Activated CD8-positive, alpha-beta memory T cell treated with anti-CD3 and anti-CD28 coated beads for 4 hours (primary cell): ENCODE results near the gene TPI1.

ENCODE experiments used
- DNase-seq, 2 donors: peaks; one replicate each; pipeline ENCODE4 v3.0.0-alpha.2; 2020; ENCODE audit warnings: low read depth in 2 of 2

Gene TPI1

DNA sequence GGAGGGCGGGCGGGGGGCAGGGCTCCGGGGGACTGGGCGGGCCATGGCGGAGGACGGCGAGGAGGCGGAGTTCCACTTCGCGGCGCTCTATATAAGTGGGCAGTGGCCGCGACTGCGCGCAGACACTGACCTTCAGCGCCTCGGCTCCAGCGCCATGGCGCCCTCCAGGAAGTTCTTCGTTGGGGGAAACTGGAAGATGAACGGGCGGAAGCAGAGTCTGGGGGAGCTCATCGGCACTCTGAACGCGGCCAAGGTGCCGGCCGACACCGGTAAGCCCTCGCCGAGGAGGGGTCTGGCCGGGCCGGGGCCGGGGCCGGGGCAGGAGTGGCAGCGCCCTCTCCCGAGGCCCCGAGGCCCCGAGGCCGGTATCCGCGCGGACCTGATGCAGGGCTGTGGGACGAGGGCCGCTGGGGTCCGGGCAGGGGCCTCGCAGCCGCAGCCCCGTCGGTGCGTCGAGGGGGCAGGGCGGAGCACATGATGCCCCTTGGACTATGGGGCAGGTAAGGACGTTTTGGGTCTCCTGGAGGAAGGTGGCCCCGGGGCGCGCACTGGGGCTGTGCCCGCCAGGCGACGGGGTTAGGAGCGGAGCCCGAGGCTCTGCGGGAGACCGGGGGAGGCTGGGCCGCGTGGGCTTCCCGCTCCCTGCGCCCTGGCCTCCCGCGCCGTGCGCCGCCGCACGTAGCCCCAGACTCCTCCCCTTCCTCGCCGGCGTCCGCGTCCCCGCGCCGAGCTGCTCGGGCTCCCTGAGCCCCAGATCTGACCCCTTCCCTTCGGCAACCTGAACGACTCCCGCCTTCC is at the start of gene TPI1:
TPI1 (plus strand) TSS at position 119 of the 798 bp plus-strand sequence; CDS start at position 155, 36 bp downstream.
- peak; percentile 53 to 59 for DNase-seq

DNA sequence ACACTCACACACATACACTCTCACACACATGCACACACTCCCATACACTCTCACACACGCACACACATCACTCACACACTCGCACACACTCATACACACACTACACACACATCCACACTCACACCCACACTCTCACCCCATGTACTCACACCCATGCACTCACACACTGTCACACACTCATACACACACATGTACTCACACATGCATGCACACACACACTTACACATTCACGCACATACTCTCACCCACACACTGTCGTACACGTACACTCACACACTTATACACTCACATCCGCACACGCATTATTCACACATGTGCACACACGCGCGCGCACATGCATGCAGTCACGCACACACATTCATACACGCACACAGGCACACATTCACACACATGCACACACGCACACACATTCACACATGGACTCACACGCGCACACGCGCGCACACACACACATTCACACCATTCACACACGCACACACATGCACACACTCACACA is 49.6 kb upstream of the TPI1 start:
- no peak for DNase-seq

DNA sequence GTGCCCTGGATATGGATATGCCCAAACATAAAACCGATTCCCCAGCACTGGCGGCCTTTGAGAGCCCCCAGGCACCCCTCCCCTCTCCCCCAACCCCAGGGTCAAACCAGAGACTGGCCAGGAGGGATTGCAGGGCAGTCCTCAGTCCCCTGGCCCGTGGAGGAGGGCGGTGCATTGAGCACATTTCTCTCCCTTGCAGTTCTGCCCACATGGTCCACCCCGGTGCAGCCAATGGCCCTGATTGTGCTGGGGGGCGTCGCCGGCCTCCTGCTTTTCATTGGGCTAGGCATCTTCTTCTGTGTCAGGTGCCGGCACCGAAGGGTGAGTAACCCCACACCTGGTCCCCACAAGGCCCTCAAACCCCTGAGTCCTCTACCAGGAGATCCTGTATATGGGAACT is 49.1 kb upstream of the TPI1 start:
- no peak for DNase-seq

DNA sequence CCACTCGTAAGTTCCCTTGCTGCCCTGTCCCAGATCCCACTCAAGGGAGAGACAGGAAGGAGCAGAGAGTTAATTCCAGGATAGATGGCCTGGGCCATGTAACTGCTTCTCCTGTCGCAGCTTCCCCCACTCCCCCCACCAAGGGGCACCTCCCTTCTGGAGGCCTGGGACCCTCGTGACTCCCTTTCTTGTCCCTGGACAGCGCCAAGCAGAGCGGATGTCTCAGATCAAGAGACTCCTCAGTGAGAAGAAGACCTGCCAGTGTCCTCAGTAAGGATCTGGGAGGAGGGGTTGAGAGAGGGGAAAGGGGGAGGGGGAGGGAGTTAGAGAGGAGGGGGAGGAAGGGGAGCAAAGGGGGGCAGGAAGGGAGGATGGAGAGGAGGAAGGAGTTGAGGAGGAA is 48.7 kb upstream of the TPI1 start:
- no peak for DNase-seq

DNA sequence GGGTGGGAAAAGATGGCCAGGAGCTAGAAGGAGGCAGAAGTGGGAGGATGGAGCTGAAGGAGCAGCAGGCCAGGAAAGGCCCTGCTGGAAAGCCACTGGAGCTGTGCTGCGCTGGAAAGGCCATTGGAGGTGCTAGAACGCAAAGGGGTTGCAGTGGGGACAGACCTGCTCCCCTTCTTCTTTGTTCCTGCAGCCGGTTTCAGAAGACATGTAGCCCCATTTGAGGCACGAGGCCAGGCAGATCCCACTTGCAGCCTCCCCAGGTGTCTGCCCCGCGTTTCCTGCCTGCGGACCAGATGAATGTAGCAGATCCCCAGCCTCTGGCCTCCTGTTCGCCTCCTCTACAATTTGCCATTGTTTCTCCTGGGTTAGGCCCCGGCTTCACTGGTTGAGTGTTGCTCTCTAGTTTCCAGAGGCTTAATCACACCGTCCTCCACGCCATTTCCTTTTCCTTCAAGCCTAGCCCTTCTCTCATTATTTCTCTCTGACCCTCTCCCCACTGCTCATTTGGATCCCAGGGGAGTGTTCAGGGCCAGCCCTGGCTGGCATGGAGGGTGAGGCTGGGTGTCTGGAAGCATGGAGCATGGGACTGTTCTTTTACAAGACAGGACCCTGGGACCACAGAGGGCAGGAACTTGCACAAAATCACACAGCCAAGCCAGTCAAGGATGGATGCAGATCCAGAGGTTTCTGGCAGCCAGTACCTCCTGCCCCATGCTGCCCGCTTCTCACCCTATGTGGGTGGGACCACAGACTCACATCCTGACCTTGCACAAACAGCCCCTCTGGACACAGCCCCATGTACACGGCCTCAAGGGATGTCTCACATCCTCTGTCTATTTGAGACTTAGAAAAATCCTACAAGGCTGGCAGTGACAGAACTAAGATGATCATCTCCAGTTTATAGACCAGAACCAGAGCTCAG is 48.0 kb upstream of the TPI1 start:
- no peak for DNase-seq

DNA sequence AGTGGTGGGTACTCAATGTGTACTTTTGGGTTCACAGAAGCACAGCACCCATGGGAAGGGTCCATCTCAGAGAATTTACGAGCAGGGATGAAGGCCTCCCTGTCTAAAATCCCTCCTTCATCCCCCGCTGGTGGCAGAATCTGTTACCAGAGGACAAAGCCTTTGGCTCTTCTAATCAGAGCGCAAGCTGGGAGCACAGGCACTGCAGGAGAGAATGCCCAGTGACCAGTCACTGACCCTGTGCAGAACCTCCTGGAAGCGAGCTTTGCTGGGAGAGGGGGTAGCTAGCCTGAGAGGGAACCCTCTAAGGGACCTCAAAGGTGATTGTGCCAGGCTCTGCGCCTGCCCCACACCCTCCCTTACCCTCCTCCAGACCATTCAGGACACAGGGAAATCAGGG is 47.2 kb upstream of the TPI1 start:
- DNase-seq: no peak

DNA sequence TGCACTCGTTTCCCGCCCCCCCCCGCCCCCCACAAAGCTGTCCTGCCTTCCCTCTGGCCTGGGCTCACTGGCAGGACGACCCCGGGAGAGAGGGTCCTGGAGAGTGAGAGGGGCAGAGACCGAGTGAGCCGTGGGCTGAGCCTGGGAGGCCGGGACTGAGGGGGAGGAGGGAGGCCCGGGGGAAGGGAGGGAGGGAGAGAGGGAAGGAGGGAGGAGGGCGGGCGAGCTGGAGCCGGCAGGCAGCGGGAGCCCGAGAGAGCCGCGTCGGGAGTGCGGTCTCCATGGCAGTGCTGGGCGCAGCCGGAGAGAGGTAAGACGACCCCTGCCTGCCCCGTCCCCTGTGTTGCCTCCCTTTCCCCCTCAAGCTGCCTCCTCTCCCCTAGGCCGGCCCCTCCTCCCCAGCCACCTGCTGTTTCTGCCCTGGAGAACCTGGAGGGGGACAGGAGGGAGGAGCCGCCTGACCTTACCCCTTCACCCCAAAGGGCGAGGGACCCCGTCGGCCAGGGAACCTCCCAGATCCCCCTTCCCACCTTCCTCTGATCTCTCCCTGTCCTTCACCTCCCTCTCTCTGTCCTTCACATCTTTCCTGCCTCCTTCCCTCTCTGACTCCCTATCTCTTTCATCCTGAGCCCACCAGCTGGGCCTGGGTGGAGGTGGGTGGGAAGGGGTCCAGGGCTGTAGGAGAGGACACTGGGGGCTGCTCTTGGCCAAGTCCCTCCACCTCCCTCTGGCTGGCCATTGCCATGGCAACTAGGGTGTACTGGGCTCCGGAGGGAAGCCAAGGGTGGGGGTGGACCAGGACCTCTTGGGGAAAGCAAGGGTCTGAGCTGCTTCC is 45.5 kb upstream of the TPI1 start, which contains the start of gene GPR162:
GPR162 (plus strand) TSS at position 231 of the 835 bp plus-strand sequence. CDS start 2,078 bp downstream, outside the sequence.
- no peak for DNase-seq

DNA sequence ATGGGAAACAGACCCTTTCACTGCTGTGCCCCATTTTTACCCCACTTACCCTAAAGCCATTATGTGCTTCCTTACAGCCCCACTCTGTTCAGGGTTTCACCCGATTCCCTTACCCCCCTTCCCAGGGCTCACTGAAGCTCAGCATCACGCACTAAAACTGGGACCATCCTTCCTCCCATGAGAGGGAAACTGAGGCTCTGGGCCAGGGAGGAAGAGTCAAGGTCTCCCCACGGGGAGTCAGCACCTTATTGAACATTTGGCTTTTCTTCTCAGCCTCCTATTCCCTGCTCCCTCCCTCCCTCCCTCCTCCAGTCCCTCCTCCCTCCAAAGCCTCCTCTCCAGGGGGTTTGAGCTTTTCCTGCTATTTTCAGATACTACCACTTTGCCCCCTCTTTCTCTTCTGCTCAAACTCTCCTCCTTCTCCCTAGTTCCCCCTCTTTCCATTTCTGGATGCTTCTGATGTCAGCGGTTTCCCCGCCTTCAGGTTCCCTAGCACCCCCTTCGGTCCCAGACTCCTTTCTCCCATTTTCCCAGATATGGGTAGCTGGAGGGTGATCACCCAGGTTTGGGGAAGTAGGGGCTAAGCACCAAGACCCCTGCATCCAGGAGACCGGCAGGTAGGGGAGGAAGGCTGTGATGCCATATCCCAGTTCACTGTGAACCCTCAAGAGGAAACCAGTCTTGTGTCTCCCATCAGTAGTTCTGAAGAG is 44.8 kb upstream of the TPI1 start:
- DNase-seq: no peak

DNA sequence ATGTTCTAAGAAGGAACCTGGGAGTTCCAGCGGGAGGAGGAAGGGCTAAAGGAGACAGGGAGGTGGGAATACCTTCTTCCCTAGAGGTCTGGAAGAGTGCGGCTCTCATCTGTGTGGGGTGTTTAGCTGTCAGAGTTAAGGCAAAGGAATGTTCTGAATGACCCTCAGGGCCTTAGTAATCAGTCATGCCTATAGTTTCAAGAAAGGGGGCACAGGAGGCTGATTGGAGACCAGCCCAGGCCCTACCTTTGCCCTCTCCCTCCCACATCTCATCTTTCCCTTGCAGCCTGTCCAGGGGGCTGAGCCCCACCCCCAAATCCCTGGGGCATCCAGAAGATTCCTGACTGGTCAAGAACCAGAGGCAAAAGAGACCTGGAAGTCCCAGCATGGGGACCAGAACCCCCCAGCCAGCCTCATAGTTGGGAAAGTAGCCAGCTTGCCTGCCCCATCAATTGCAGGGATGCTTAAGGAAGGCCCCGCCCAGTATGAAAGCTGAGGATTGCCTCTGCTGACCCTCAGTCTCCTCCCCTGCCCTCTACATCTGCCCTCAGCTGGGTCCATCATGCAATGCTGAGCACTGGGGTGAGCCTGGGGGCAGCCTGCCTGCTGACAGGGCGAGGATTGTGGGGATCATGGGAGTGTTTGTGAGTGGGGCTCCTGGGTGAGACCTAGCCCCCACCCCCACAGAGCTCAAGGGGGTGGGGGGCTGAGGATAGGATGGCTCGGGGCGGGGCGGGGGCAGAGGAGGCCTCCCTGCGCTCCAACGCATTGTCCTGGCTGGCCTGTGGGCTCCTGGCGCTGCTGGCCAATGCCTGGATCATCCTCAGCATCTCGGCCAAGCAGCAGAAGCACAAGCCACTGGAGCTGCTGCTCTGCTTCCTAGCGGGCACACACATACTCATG is 43.9 kb upstream of the TPI1 start:
- DNase-seq: no peak

DNA sequence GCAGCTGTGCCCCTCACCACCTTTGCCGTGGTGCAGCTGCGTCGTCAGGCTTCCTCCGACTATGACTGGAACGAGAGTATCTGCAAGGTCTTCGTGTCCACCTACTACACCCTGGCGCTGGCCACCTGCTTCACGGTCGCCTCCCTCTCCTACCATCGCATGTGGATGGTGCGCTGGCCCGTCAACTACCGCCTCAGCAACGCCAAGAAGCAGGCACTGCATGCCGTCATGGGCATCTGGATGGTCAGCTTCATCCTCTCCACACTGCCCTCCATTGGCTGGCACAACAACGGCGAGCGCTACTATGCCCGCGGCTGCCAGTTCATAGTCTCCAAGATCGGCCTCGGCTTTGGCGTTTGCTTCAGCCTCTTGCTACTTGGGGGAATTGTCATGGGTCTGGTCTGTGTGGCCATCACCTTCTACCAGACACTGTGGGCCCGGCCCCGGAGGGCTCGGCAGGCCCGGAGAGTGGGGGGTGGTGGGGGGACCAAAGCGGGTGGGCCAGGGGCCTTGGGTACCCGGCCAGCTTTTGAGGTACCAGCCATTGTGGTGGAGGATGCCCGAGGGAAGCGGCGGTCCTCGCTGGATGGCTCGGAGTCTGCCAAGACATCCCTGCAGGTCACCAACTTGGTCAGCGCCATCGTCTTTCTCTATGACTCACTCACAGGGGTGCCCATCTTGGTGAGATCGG is 43.1 kb upstream of the TPI1 start:
- DNase-seq: no peak

DNA sequence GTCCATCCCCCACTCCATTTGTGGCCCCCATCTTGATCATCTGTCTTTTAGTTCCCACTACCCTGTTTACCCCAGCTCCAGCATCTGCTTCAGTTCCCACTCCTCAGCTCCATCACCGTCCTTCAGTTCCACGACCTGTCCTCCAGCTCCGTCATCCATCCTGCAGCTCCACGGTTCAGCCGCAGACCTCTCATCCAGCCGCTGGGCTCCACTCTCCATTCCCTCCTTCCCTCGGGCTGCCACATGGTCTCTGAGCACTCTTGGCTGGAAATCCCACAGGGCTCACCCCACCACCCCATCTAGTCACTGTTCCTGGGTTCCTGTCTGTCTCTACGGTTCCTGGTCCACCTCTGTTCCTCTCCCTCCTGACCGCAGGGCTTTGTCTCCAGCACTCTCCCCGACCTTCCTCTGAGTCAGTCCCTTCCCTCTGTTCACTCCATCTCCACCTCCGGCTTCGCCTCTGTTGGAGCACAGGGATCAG is 42.4 kb upstream of the TPI1 start:
- no peak for DNase-seq

DNA sequence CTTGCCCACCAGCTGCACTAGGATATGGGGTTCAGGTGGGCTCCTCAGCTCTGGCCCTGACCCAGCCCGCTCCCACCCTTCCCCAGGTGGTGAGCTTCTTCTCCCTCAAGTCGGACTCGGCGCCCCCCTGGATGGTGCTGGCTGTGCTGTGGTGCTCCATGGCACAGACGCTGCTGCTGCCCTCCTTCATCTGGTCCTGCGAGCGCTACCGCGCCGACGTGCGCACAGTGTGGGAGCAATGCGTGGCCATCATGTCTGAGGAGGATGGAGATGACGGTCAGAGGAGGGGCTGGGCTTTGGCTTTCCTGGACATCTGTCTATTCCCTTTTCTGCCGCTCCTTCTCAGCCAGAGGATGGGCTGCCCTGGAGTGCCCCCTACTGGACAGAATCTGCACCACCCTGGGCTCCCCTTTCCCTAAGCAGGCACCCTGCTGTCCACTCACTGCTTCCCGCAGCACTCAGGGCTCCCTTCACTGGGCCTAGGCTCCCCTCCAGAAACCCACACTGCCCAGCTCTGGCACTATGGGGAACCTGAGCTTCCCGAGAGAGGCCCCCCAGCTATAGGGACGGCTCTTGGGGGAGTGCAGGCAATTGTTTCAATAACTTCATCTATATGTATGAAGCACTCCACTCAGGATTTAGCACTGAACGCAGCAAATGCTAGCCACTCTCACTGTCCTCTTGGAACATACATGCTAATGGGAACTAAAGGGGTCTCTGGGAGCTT is 41.8 kb upstream of the TPI1 start:
- DNase-seq: peak; percentile 29 to 60

DNA sequence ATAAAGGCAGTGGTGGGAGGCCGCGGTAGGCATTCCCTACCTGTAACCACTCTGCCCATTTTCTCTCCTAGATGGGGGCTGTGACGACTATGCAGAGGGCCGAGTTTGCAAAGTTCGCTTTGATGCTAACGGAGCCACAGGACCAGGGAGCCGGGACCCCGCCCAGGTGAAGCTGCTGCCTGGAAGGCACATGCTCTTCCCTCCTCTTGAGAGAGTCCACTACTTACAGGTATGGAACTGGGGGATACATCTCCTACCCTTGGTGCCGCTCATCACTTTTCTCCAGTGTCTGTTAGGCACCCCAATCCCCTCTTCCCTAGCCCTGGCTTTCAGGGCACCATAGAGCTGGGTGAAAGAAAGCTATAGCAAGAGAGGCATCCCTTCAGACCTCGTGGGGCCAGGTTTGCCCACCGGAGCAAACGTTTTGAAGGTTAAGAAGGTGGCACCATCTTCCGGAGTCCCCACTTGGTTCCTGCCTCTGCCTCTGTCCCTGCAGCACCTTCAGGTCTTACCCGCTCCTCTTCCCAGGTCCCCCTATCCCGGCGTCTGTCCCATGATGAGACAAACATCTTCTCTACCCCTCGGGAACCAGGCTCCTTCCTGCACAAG is 41.1 kb upstream of the TPI1 start:
- DNase-seq: no peak

DNA sequence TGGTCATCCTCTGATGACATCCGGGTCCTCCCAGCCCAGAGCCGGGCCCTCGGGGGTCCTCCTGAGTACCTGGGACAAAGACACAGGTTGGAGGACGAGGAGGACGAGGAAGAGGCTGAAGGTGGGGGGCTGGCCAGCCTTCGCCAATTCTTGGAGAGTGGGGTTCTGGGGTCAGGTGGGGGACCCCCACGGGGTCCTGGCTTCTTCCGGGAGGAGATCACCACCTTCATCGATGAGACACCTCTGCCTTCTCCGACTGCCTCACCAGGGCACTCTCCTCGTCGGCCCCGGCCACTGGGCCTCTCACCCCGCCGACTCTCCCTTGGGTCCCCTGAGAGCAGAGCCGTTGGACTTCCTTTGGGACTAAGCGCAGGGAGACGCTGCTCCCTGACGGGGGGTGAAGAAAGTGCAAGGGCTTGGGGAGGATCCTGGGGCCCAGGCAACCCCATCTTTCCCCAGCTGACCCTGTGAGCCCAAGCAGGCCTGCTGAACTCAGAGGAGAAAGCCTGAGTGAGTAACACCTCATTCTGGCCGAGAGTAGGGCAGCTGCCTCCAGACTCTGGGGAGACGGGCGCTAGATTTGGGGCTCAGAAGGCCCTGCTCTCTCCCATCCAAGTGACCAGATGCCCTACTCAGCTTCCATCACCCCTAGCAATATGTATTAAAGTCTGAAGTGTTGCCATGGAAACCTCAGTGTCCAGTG is 40.4 kb upstream of the TPI1 start:
- DNase-seq: no peak

DNA sequence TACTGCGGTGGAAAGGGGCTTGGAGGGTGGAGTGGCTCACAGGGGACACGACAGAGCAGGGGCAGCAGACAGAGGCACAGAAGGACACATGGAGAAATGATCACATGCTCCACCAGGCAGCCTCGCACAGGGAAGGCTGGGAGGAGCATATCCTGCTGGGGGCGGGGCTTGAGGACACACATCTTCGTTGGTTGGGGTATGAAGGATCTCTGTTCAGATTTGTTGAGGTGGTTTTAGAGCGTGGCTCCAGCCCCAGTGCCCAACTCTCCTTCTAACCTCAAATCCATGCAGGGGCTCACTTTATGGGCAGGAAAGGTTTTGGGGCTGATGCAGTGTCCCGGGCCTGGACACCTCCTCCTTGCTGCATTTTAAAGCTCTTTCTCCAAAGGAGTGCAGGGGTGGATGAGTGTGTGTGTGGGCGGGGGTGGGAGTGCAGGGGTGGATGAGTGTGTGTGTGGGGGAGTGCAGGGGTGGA is 39.9 kb upstream of the TPI1 start:
- DNase-seq: no peak

DNA sequence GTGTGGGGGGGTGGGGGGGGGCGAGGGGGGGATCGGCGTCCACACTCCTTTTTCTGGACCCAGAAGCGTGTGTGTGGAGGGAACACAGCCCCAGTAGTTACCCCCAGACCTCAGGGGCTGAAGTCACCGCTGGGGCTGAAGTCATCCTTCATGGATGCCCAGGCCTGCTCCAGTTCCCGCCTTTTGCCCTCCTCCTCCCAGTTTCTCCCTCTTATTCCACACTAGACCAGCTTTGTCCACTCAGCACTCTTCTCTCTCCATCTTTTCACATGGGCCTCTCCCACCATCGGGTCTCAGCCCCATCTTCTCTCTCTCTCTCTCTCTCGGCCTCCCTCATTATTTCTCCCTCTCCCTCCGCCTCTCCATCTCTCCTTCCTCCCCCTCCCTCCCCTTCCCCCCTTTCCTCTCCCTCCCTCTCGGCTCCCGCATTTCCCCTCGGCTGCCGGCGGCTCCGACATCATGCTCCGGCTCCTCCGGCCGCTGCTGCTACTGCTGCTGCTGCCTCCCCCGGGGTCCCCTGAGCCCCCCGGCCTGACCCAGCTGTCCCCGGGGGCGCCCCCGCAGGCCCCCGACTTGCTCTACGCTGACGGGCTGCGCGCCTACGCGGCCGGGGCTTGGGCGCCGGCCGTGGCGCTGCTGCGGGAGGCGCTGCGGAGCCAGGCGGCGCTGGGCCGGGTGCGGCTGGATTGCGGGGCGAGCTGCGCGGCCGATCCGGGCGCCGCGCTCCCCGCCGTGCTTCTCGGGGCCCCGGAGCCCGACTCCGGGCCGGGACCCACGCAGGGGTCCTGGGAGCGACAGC is 39.1 kb upstream of the TPI1 start, which contains the start of gene P3H3:
P3H3 (plus strand) TSS at position 426 of the 799 bp plus-strand sequence; CDS start at position 460, 34 bp downstream.
- DNase-seq: no peak
